ENCODE data around the gene UFC1.

UFC1 gene

GRCh38 chr1:161153682-161154337, at the start of gene UFC1:
Gene UFC1, plus strand, starts transcription at chr1:161153978. Its CDS starts 20 bp downstream, at chr1:161153998.
- Histone ChIP-seq H3K36me3 (replicated peaks) (no peaks in the 10 kb centered on the region), H3K4me3 (ENCODE audit: low read depth, low read length) (peak within 1 kb of the TSS; percentile 97), H3K27ac (peak within 1 kb of the TSS; percentile 99), H3K27me3 (replicated peaks) (no peaks in the 10 kb centered on the region)
- in situ Hi-C loops (cut with HindIII; ENCODE audit: low pct_ligation_motif_present, low sequenced_read_pairs) = no loop called here
- TF ChIP-seq CTCF (IDR thresholded peaks at IDR 0.05; ENCODE audit: low read depth, low read length, missing control alignments) = no peak
- peak; percentile 92 for DNase-seq

GRCh38 chr1:161106431-161106830, 47.3 kb upstream of the UFC1 start:
- in situ Hi-C loops (cut with HindIII; ENCODE audit: low pct_ligation_motif_present, low sequenced_read_pairs) = no loop called here
- Histone ChIP-seq H3K4me3 (ENCODE audit: low read depth, low read length) (no peak overlapping the region), H3K36me3 (replicated peaks) (peaks cover 8% of the 10 kb centered on the region), H3K27ac (no peak overlapping the region), H3K27me3 (replicated peaks) (no peaks in the 10 kb centered on the region)
- no peak for TF ChIP-seq CTCF (IDR thresholded peaks at IDR 0.05; ENCODE audit: low read depth, low read length, missing control alignments)
- no peak for DNase-seq

GRCh38 chr1:161111117-161111516, 42.7 kb upstream of the UFC1 start:
- Histone ChIP-seq H3K4me3 (ENCODE audit: low read depth, low read length) (no peak overlapping the region), H3K27me3 (replicated peaks) (no peaks in the 10 kb centered on the region), H3K27ac (no peak overlapping the region), H3K36me3 (replicated peaks) (no peaks in the 10 kb centered on the region)
- DNase-seq = no peak
- in situ Hi-C loops (cut with HindIII; ENCODE audit: low pct_ligation_motif_present, low sequenced_read_pairs) = no loop called here
- TF ChIP-seq CTCF (IDR thresholded peaks at IDR 0.05; ENCODE audit: low read depth, low read length, missing control alignments) = no peak

- Histone ChIP-seq H3K27ac (no peak overlapping the region), H3K27me3 (replicated peaks) (no peaks in the 10 kb centered on the region), H3K36me3 (replicated peaks) (no peaks in the 10 kb centered on the region), H3K4me3 (ENCODE audit: low read depth, low read length) (no peak overlapping the region)
- no peak for TF ChIP-seq CTCF (IDR thresholded peaks at IDR 0.05; ENCODE audit: low read depth, low read length, missing control alignments)
- in situ Hi-C loops (cut with HindIII; ENCODE audit: low pct_ligation_motif_present, low sequenced_read_pairs) = no loop called here
- no peak for DNase-seq
Observed at GRCh38 chr1:161111527-161111926, 42.3 kb upstream of the UFC1 start.

GRCh38 chr1:161113915-161114314, 39.9 kb upstream of the UFC1 start:
- no peaks in the 10 kb centered on the region for H3K36me3 ChIP-seq (replicated peaks)
- no peak for DNase-seq
- no peak overlapping the region for H3K4me3 ChIP-seq (ENCODE audit: low read depth, low read length)
- no peak for TF ChIP-seq CTCF (IDR thresholded peaks at IDR 0.05; ENCODE audit: low read depth, low read length, missing control alignments)
- H3K27me3 ChIP-seq (replicated peaks) = no peaks in the 10 kb centered on the region
- in situ Hi-C loops (cut with HindIII; ENCODE audit: low pct_ligation_motif_present, low sequenced_read_pairs) = no loop called here
- H3K27ac ChIP-seq = peak overlapping the region; percentile 73

- Histone ChIP-seq H3K27ac (peak overlapping the region; percentile 73), H3K36me3 (replicated peaks) (no peaks in the 10 kb centered on the region), H3K27me3 (replicated peaks) (no peaks in the 10 kb centered on the region), H3K4me3 (ENCODE audit: low read depth, low read length) (no peak overlapping the region)
- no peak for TF ChIP-seq CTCF (IDR thresholded peaks at IDR 0.05; ENCODE audit: low read depth, low read length, missing control alignments)
- in situ Hi-C loops (cut with HindIII; ENCODE audit: low pct_ligation_motif_present, low sequenced_read_pairs) = no loop called here
- DNase-seq = no peak
Observed at GRCh38 chr1:161114556-161114955, 39.2 kb upstream of the UFC1 start.

Measured in brain microvascular endothelial cell (primary cell).